Neutrophil (primary cell): Measurements from ENCODE around the gene EYA2.

Experiments used
- H3K27ac ChIP-seq: fragments of 200-600 bp; sonication (generic); 2 replicates; pipeline ENCODE4 v1.5.1; 2016; ENCODE audit warnings: mild to moderate bottlenecking, moderate library complexity
- H3K27me3 ChIP-seq: fragments of 200-600 bp; sonication (generic); 2 replicates; pipeline ENCODE4 v1.6.0; 2016; ENCODE audit warnings: mild to moderate bottlenecking
- H3K36me3 ChIP-seq: fragments of 200-600 bp; sonication (generic); 2 replicates; pipeline ENCODE4 v1.5.1; 2017
- H3K4me1 ChIP-seq, 2 experiments: fragments of 200-600 bp in 1 of 2; sonication (generic) in 1 of 2; 1 replicate in 1 of 2; 2 replicates in 1 of 2; pipeline versions ENCODE4 v1.5.1 to v1.6.1; 2013 to 2016; ENCODE audit warnings: low read depth in 1 of 2, low read length in 1 of 2, mild to moderate bottlenecking in 1 of 2, moderate library complexity in 1 of 2; ENCODE audit not compliant: control insufficient read depth in 1 of 2, insufficient read depth in 1 of 2
- H3K4me3 ChIP-seq, 2 experiments: fragments of 200-600 bp in 1 of 2; sonication (generic) in 1 of 2; 1 replicate in 1 of 2; 2 replicates in 1 of 2; pipeline ENCODE4 v1.5.1; 2013 to 2016; ENCODE audit warnings: low read depth in 1 of 2, low read length in 1 of 2, mild to moderate bottlenecking in 1 of 2, moderate library complexity in 1 of 2
- H3K9me3 ChIP-seq: fragments of 200-600 bp; sonication (generic); 2 replicates; pipeline ENCODE4 v1.5.1; 2016
- TF ChIP-seq, protein P1 (sequence below): fragments of 200-600 bp; sonication (generic); IDR thresholded peaks from 2 replicates; pipeline ENCODE4 v1.5.1; 2016; ENCODE audit warnings: antibody characterized with exemption

Gene EYA2

DNA sequence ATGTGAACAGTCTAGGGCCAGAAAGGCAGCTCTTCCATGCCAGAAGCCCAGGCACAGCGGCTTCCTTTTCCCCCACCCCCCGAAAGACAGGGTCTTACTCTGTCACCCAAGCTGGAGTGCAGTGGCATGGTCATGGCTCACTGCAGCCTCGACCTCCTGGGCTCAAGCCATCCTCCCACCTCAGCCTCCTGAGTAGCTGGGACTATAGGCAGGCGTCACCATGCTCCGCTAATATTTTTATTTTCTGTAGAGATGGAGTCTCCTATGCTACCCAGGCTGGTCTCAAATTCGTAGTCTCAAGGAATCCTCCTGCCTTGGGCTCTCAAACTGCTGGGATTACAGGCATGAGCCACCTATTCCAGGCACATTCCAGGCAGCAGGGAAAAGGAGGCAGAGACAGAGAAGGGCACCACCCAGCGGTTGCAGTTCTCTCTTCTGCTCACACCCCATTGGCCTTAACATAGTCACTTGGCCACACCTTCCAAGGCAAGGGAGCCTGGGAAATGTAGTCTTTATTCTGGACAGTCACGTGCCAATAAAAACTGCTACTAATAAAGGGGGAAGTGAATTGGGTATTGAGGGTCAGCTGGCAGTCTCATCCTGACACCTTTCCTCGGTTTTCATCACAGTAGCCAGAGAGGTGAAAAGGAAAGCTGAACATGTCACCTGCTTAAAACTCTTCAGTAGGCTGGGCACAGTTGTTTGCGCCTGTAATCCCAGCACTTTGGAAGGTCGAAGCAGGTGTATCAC, 255.9 kb downstream of the EYA2 start:
- Histone ChIP-seq H3K4me1 (no peaks in the 10 kb centered on the region), H3K9me3 (no peaks in the 10 kb centered on the region), H3K4me3 (no peak overlapping the region), H3K27me3 (no peaks in the 10 kb centered on the region), H3K36me3 (no peaks in the 10 kb centered on the region), H3K27ac (no peak overlapping the region)
- TF ChIP-seq, protein P1, sequence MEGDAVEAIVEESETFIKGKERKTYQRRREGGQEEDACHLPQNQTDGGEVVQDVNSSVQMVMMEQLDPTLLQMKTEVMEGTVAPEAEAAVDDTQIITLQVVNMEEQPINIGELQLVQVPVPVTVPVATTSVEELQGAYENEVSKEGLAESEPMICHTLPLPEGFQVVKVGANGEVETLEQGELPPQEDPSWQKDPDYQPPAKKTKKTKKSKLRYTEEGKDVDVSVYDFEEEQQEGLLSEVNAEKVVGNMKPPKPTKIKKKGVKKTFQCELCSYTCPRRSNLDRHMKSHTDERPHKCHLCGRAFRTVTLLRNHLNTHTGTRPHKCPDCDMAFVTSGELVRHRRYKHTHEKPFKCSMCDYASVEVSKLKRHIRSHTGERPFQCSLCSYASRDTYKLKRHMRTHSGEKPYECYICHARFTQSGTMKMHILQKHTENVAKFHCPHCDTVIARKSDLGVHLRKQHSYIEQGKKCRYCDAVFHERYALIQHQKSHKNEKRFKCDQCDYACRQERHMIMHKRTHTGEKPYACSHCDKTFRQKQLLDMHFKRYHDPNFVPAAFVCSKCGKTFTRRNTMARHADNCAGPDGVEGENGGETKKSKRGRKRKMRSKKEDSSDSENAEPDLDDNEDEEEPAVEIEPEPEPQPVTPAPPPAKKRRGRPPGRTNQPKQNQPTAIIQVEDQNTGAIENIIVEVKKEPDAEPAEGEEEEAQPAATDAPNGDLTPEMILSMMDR, result peak; percentile 30

DNA sequence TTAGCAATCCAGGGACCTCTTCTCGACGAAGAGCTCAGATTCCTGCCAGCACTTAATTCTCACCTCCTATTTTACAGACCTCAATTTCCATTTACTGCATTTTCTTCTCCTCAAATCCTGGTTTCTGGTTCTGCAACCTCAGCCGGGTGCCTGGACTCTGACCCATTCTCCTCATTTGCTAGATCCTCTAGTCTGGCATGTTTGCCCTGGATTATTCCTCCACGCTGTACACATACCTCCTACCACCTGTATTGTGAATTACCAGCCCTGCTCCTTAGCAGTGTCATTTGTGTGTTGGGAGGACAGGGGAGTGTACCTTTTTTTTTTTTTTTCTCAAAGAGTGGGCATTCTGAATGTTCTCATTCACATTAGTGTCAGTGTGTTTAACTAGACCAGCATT, 257.4 kb downstream of the EYA2 start:
- no peak overlapping the region for H3K27ac ChIP-seq
- peaks cover 5% of the 10 kb centered on the region for H3K27me3 ChIP-seq
- no peaks in the 10 kb centered on the region for H3K9me3 ChIP-seq
- no peaks in the 10 kb centered on the region for H3K36me3 ChIP-seq
- TF ChIP-seq, protein P1, result no peak
- H3K4me1 ChIP-seq, result no peaks in the 10 kb centered on the region
- no peak overlapping the region for H3K4me3 ChIP-seq

DNA sequence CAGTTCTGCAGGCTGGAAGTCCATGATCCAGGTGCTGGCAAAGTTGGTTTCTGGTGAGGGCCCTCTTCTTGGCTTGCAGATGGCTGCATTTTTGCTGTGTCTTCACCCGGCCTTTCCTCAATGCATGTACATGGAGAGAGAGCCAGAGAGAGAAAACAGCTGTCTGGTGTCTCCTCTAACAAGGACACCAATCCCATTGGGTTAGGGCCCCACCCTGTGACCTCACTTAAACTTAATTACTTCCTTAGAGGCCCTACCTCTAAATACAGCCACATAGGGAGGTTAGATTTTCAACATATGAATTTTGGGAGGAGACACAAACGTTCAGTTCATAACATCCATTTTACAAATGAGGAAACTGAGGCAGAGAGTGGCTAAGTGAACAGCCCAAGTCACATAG, 259.4 kb downstream of the EYA2 start:
- TF ChIP-seq, protein P1, result no peak
- Histone ChIP-seq H3K9me3 (no peaks in the 10 kb centered on the region), H3K27me3 (peaks cover 5% of the 10 kb centered on the region), H3K4me3 (no peak overlapping the region), H3K4me1 (no peaks in the 10 kb centered on the region), H3K27ac (no peak overlapping the region), H3K36me3 (no peaks in the 10 kb centered on the region)

DNA sequence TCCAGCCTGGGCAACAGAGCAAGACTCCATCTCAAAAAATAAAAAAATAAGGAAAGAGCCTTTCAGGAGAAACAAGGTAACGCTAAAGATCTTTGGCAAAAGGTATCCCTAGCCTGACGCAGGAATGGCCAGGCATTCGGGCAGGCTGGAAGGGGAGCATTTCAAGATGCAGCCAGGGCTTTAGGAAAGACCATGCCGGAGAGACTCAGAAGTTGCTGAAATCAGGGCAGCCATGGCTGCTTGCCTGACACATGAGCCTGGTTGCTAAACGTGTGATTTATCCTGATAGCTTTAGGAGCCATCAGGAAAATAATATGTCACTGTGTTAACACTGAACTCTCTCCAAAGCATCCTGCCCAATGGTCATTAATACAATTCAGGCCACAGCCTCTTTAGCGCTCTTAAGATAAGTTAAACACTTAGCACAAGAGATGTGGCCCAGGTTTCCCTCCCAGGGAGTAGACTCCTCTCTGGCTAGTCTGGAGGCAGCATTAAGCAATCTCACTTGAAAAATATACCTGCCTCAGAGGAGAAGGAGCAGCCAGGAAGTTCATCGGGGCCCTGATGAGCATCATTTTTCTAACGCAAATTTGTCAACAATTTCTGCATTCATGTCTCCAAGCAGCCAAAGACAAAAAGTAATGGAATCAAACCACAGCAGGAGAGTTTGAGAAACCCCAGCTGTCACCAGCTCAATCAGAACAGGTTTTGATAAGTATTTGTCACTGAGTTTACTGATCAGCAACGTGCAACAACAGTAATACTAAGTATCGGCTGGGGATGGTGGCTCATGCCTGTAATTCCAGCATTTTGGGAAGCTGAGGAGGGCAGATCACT, 261.9 kb downstream of the EYA2 start:
- H3K27ac ChIP-seq, result no peak overlapping the region
- H3K9me3 ChIP-seq, result no peaks in the 10 kb centered on the region
- no peaks in the 10 kb centered on the region for H3K36me3 ChIP-seq
- H3K27me3 ChIP-seq, result peaks cover 11% of the 10 kb centered on the region
- TF ChIP-seq, protein P1, result no peak
- no peaks in the 10 kb centered on the region for H3K4me1 ChIP-seq
- H3K4me3 ChIP-seq, result no peak overlapping the region

DNA sequence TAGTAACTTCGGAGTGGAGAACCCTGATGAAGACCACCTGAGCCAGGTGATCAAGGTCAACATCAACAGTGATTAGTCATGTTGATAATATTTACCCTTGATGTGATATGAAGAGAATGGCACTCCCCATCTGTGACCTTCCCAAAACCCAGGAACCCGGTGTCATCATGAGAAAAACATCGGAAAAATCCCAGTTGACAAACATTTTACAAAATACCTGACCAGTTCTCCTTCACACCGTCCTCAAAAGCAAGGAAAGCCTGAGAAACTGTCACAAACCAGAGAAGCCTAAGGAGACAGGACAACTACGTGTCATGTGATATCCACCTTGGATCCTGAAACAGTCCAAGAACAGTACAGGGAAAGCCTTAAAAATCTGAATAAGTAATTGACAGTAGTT, 264.5 kb downstream of the EYA2 start:
- H3K36me3 ChIP-seq, result no peaks in the 10 kb centered on the region
- H3K4me3 ChIP-seq, result no peak overlapping the region
- TF ChIP-seq, protein P1, result no peak
- H3K9me3 ChIP-seq, result no peaks in the 10 kb centered on the region
- no peaks in the 10 kb centered on the region for H3K4me1 ChIP-seq
- no peak overlapping the region for H3K27ac ChIP-seq
- H3K27me3 ChIP-seq, result peaks cover 11% of the 10 kb centered on the region
